Peyer's patch (tissue), 4 donors: ENCODE measurements around the gene NHSL1.

Source experiments
- CTCF ChIP-seq, 6 experiments: fragments of 450-650 bp in 4 of 6; fragments of 200-600 bp in 2 of 6; sonication (generic) in 1 of 6; IDR thresholded peaks; one replicate each; pipeline ENCODE4 v1.5.1; 2017 to 2019; ENCODE audit warnings: antibody characterized with exemption in 6 of 6, mild to moderate bottlenecking in 3 of 6, moderate library complexity in 1 of 6
- POLR2A ChIP-seq, 2 donors: fragments of 450-650 bp; IDR thresholded peaks; one replicate each; pipeline ENCODE4 v1.5.1; 2017; ENCODE audit warnings: antibody characterized with exemption in 2 of 2, mild to moderate bottlenecking in 2 of 2, moderate library complexity in 2 of 2

- TF ChIP-seq POLR2A (IDR thresholded peaks at IDR 0.05) (no peak), CTCF (IDR thresholded peaks at IDR 0.05) (no peak)
Observed at GRCh38 chr6:138486249-138487101, 12.8 kb downstream of the NHSL1 start.
